Activated CD8-positive, alpha-beta memory T cell treated with anti-CD3 and anti-CD28 coated beads, Interleukin-2, amount 10 ng/mL, durations not matched to agents 7 days and 5 days (primary cell): Measurements from ENCODE around the gene HRH2. TPM values are rescaled to one million over a fixed set of nuclear protein-coding genes. Genes with fewer than 3 reads are reported as not detected.

ENCODE experiments used
- ATAC-seq: fragments of 150-1000 bp; cut with Tn5 transposase; one replicate; pipeline ENCODE4 v1.10.0; 2021; ENCODE audit warnings: moderate library complexity
- CTCF ChIA-PET: fragments of 350-600 bp; sonication (Branson Sonifier 250); formaldehyde crosslinking; loops from one replicate; lab custom pipeline; 2021; ENCODE audit warnings: antibody characterized with exemption; lab: Charles Lee
- DNase-seq: peaks from one replicate; pipeline ENCODE4 v3.0.0-alpha.2; 2020
- H3K27ac Mint-ChIP-seq: one replicate; pipeline ENCODE4 v1.8.0; 2021; ENCODE audit warnings: mild to moderate bottlenecking, mixed read lengths
- H3K27me3 Mint-ChIP-seq: one replicate; pipeline ENCODE4 v1.8.0; 2021; ENCODE audit warnings: mixed read lengths
- H3K36me3 Mint-ChIP-seq: one replicate; pipeline ENCODE4 v1.8.0; 2021; ENCODE audit warnings: mild to moderate bottlenecking, mixed read lengths
- H3K4me1 Mint-ChIP-seq: one replicate; pipeline ENCODE4 v1.8.0; 2021; ENCODE audit warnings: mixed read lengths
- H3K4me3 Mint-ChIP-seq: one replicate; pipeline ENCODE4 v1.8.0; 2021; ENCODE audit warnings: mild to moderate bottlenecking, moderate library complexity, mixed read lengths
- H3K9me3 Mint-ChIP-seq: one replicate; pipeline ENCODE4 v1.8.0; 2022; ENCODE audit warnings: low read depth, mixed read lengths
- total RNA-seq, 2 experiments: library from RNA; stranded (reverse); gene quantifications; one replicate each; pipeline ENCODE4 v1.2.3, GENCODE V29; 2021

Gene HRH2
- total RNA-seq, 2 experiments from 2014 or later: 6.8 to 21.4 TPM

GRCh38 chr5:175735701-175736100, 77.8 kb downstream of the HRH2 start:
- Mint-ChIP-seq H3K27ac (no peak overlapping the region), H3K9me3 (no peaks in the 10 kb centered on the region), H3K4me1 (no peaks in the 10 kb centered on the region), H3K36me3 (no peaks in the 10 kb centered on the region), H3K4me3 (no peak overlapping the region), H3K27me3 (peaks cover 29% of the 10 kb centered on the region)
- DNase-seq: no peak
- ATAC-seq: no peak
- CTCF ChIA-PET: interaction anchor here (1.0 kb wide), 1 partner anchor 17 kb away, joined by 3 read pairs; no protein-coding TSS in a partner anchor

- DNase-seq (no peak), ATAC-seq (no peak)
- Mint-ChIP-seq H3K4me3 (no peak overlapping the region), H3K36me3 (no peaks in the 10 kb centered on the region), H3K27me3 (peaks cover 39% of the 10 kb centered on the region), H3K4me1 (no peaks in the 10 kb centered on the region), H3K9me3 (no peaks in the 10 kb centered on the region), H3K27ac (no peak overlapping the region)
- CTCF ChIA-PET: no interaction called here
Observed at GRCh38 chr5:175736652-175737051, 78.8 kb downstream of the HRH2 start.

GRCh38 chr5:175737481-175737880, 79.6 kb downstream of the HRH2 start:
- Mint-ChIP-seq H3K4me1 (no peaks in the 10 kb centered on the region), H3K9me3 (no peaks in the 10 kb centered on the region), H3K27me3 (peaks cover 37% of the 10 kb centered on the region), H3K27ac (no peak overlapping the region), H3K4me3 (no peak overlapping the region), H3K36me3 (no peaks in the 10 kb centered on the region)
- CTCF ChIA-PET: no interaction called here
- DNase-seq: no peak
- no peak for ATAC-seq

GRCh38 chr5:175738126-175738525, 80.3 kb downstream of the HRH2 start:
- Mint-ChIP-seq H3K27ac (no peak overlapping the region), H3K27me3 (peaks cover 36% of the 10 kb centered on the region), H3K4me1 (no peaks in the 10 kb centered on the region), H3K4me3 (no peak overlapping the region), H3K36me3 (no peaks in the 10 kb centered on the region), H3K9me3 (no peaks in the 10 kb centered on the region)
- ATAC-seq (no peak), DNase-seq (no peak)
- CTCF ChIA-PET: no interaction called here

- H3K36me3 Mint-ChIP-seq: no peaks in the 10 kb centered on the region
- no peaks in the 10 kb centered on the region for H3K4me1 Mint-ChIP-seq
- no peaks in the 10 kb centered on the region for H3K9me3 Mint-ChIP-seq
- H3K27ac Mint-ChIP-seq: no peak overlapping the region
- no peak for ATAC-seq
- no peak for DNase-seq
- CTCF ChIA-PET: interaction anchor here (1.0 kb wide), 1 partner anchor 9 kb away, joined by 4 read pairs; no protein-coding TSS in a partner anchor
- H3K4me3 Mint-ChIP-seq: no peak overlapping the region
- peaks cover 36% of the 10 kb centered on the region for H3K27me3 Mint-ChIP-seq
Observed at GRCh38 chr5:175738602-175739133, 80.8 kb downstream of the HRH2 start.

GRCh38 chr5:175740014-175740413, 82.1 kb downstream of the HRH2 start:
- ATAC-seq: no peak
- no peak overlapping the region for H3K27ac Mint-ChIP-seq
- DNase-seq: no peak
- no peaks in the 10 kb centered on the region for H3K4me1 Mint-ChIP-seq
- no peak overlapping the region for H3K4me3 Mint-ChIP-seq
- CTCF ChIA-PET: no interaction called here
- H3K36me3 Mint-ChIP-seq: no peaks in the 10 kb centered on the region
- H3K27me3 Mint-ChIP-seq: peaks cover 39% of the 10 kb centered on the region
- H3K9me3 Mint-ChIP-seq: no peaks in the 10 kb centered on the region

- ATAC-seq (no peak), DNase-seq (no peak)
- H3K4me1 Mint-ChIP-seq: no peaks in the 10 kb centered on the region
- H3K9me3 Mint-ChIP-seq: no peaks in the 10 kb centered on the region
- no peak overlapping the region for H3K27ac Mint-ChIP-seq
- no peaks in the 10 kb centered on the region for H3K36me3 Mint-ChIP-seq
- CTCF ChIA-PET: interaction anchor here (1.2 kb wide), 1 partner anchor 11 kb away, joined by 5 read pairs; no protein-coding TSS in a partner anchor
- peaks cover 39% of the 10 kb centered on the region for H3K27me3 Mint-ChIP-seq
- H3K4me3 Mint-ChIP-seq: no peak overlapping the region
Observed at GRCh38 chr5:175741556-175741955, 83.7 kb downstream of the HRH2 start.

GRCh38 chr5:175742290-175742994, 84.6 kb downstream of the HRH2 start:
- DNase-seq (no peak), ATAC-seq (no peak)
- peaks cover 4% of the 10 kb centered on the region for H3K4me1 Mint-ChIP-seq
- CTCF ChIA-PET: interaction anchor here (0.7 kb wide), 1 partner anchor 98 kb away, joined by 4 read pairs; no protein-coding TSS in a partner anchor
- H3K27ac Mint-ChIP-seq: no peak overlapping the region
- H3K27me3 Mint-ChIP-seq: peaks cover 39% of the 10 kb centered on the region
- no peaks in the 10 kb centered on the region for H3K9me3 Mint-ChIP-seq
- H3K36me3 Mint-ChIP-seq: no peaks in the 10 kb centered on the region
- no peak overlapping the region for H3K4me3 Mint-ChIP-seq

GRCh38 chr5:175743676-175744210, 85.9 kb downstream of the HRH2 start:
- Mint-ChIP-seq H3K27ac (no peak overlapping the region), H3K4me1 (peaks cover 4% of the 10 kb centered on the region), H3K9me3 (no peaks in the 10 kb centered on the region), H3K27me3 (peaks cover 48% of the 10 kb centered on the region), H3K4me3 (no peak overlapping the region), H3K36me3 (no peaks in the 10 kb centered on the region)
- CTCF ChIA-PET: no interaction called here
- DNase-seq (no peak), ATAC-seq (no peak)

GRCh38 chr5:175745210-175745609, 87.3 kb downstream of the HRH2 start:
- Mint-ChIP-seq H3K27ac (no peak overlapping the region), H3K9me3 (no peaks in the 10 kb centered on the region), H3K4me1 (peaks cover 4% of the 10 kb centered on the region), H3K27me3 (peaks cover 40% of the 10 kb centered on the region), H3K4me3 (no peak overlapping the region), H3K36me3 (no peaks in the 10 kb centered on the region)
- DNase-seq (peak; percentile 14), ATAC-seq (no peak)
- CTCF ChIA-PET: no interaction called here

GRCh38 chr5:175746851-175747250, 89.0 kb downstream of the HRH2 start:
- Mint-ChIP-seq H3K27me3 (peaks cover 29% of the 10 kb centered on the region), H3K9me3 (no peaks in the 10 kb centered on the region), H3K4me3 (no peak overlapping the region), H3K27ac (no peak overlapping the region), H3K4me1 (peaks cover 4% of the 10 kb centered on the region), H3K36me3 (no peaks in the 10 kb centered on the region)
- CTCF ChIA-PET: no interaction called here
- peak; percentile 38 for DNase-seq
- ATAC-seq: no peak

GRCh38 chr5:175747539-175748060, 89.7 kb downstream of the HRH2 start:
- no peaks in the 10 kb centered on the region for H3K36me3 Mint-ChIP-seq
- H3K27ac Mint-ChIP-seq: no peak overlapping the region
- H3K27me3 Mint-ChIP-seq: peaks cover 36% of the 10 kb centered on the region
- ATAC-seq: no peak
- peaks cover 4% of the 10 kb centered on the region for H3K4me1 Mint-ChIP-seq
- H3K4me3 Mint-ChIP-seq: no peak overlapping the region
- no peaks in the 10 kb centered on the region for H3K9me3 Mint-ChIP-seq
- CTCF ChIA-PET: no interaction called here
- peak; percentile 32 for DNase-seq

GRCh38 chr5:175748650-175749049, 90.8 kb downstream of the HRH2 start:
- H3K4me1 Mint-ChIP-seq: peaks cover 4% of the 10 kb centered on the region
- H3K9me3 Mint-ChIP-seq: no peaks in the 10 kb centered on the region
- ATAC-seq: no peak
- no peak overlapping the region for H3K27ac Mint-ChIP-seq
- no peak overlapping the region for H3K4me3 Mint-ChIP-seq
- peaks cover 35% of the 10 kb centered on the region for H3K27me3 Mint-ChIP-seq
- DNase-seq: peak; percentile 18
- H3K36me3 Mint-ChIP-seq: no peaks in the 10 kb centered on the region
- CTCF ChIA-PET: no interaction called here

- H3K4me1 Mint-ChIP-seq: peaks cover 4% of the 10 kb centered on the region
- ATAC-seq (no peak), DNase-seq (peak; percentile 11)
- CTCF ChIA-PET: no interaction called here
- no peak overlapping the region for H3K27ac Mint-ChIP-seq
- no peaks in the 10 kb centered on the region for H3K9me3 Mint-ChIP-seq
- peaks cover 37% of the 10 kb centered on the region for H3K27me3 Mint-ChIP-seq
- no peak overlapping the region for H3K4me3 Mint-ChIP-seq
- H3K36me3 Mint-ChIP-seq: no peaks in the 10 kb centered on the region
Observed at GRCh38 chr5:175749591-175749990, 91.7 kb downstream of the HRH2 start.
